ENCODE data around the gene PACS1.

The PACS1 gene

GRCh38 chr11:66262191-66262590, 192.1 kb downstream of the PACS1 start:
- Histone ChIP-seq H3K9me2 (replicated peaks; ENCODE audit: insufficient read depth, low read length) (no peaks in the 10 kb centered on the region), H3K27me3 (replicated peaks; ENCODE audit: insufficient read depth, low read length) (no peaks in the 10 kb centered on the region), H3K4me1 (ENCODE audit: low read length) (peaks cover 11% of the 10 kb centered on the region), H3K36me3 (replicated peaks; ENCODE audit: insufficient read depth, low read length) (no peaks in the 10 kb centered on the region), H4K20me1 (ENCODE audit: insufficient read depth, low read length) (no peaks in the 10 kb centered on the region), H3K4me3 (ENCODE audit: low read length) (no peak overlapping the region), H3K9ac (ENCODE audit: low read length) (no peak overlapping the region), H2AFZ (ENCODE audit: low read length) (no peak overlapping the region), H3K9me3 (replicated peaks; ENCODE audit: insufficient read depth, low read length) (no peaks in the 10 kb centered on the region), H3K4me2 (ENCODE audit: low read depth, low read length) (no peak overlapping the region), H3K79me2 (ENCODE audit: low read length) (peaks cover 28% of the 10 kb centered on the region), H3F3A (ENCODE audit: insufficient read depth, low read length) (peaks cover 2% of the 10 kb centered on the region; the same call in 1 of the 2 replicates), H3K27ac (ENCODE audit: low read length) (no peak overlapping the region)
- TF ChIP-seq EZH2 (optimal IDR thresholded peaks at IDR 0.05; ENCODE audit: low read depth, low read length) = no peak
- no peak for TF ChIP-seq CTCF (IDR thresholded peaks at IDR 0.05; ENCODE audit: low read length)
- no peak for DNase-seq

GRCh38 chr11:66262696-66263095, 192.6 kb downstream of the PACS1 start:
- Histone ChIP-seq H3F3A (ENCODE audit: insufficient read depth, low read length) (peaks cover under 1% of the 10 kb centered on the region; the same call in 1 of the 2 replicates), H3K27me3 (replicated peaks; ENCODE audit: insufficient read depth, low read length) (no peaks in the 10 kb centered on the region), H3K4me2 (ENCODE audit: low read depth, low read length) (no peak overlapping the region), H3K36me3 (replicated peaks; ENCODE audit: insufficient read depth, low read length) (no peaks in the 10 kb centered on the region), H3K9ac (ENCODE audit: low read length) (no peak overlapping the region), H3K4me1 (ENCODE audit: low read length) (peaks cover 11% of the 10 kb centered on the region), H3K9me3 (replicated peaks; ENCODE audit: insufficient read depth, low read length) (no peaks in the 10 kb centered on the region), H3K9me2 (replicated peaks; ENCODE audit: insufficient read depth, low read length) (no peaks in the 10 kb centered on the region), H3K27ac (ENCODE audit: low read length) (no peak overlapping the region), H2AFZ (ENCODE audit: low read length) (no peak overlapping the region), H3K79me2 (ENCODE audit: low read length) (peaks cover 27% of the 10 kb centered on the region), H3K4me3 (ENCODE audit: low read length) (no peak overlapping the region), H4K20me1 (ENCODE audit: insufficient read depth, low read length) (no peaks in the 10 kb centered on the region)
- no peak for TF ChIP-seq CTCF (IDR thresholded peaks at IDR 0.05; ENCODE audit: low read length)
- TF ChIP-seq EZH2phosphoT487 (IDR thresholded peaks at IDR 0.05; ENCODE audit: low read length) = no peak
- no peak for TF ChIP-seq EZH2 (optimal IDR thresholded peaks at IDR 0.05; ENCODE audit: low read depth, low read length)
- no peak for DNase-seq

- Histone ChIP-seq H3K9me2 (replicated peaks; ENCODE audit: insufficient read depth, low read length) (no peaks in the 10 kb centered on the region), H3K36me3 (replicated peaks; ENCODE audit: insufficient read depth, low read length) (no peaks in the 10 kb centered on the region), H3K79me2 (ENCODE audit: low read length) (peaks cover 21% of the 10 kb centered on the region), H3K9ac (ENCODE audit: low read length) (no peak overlapping the region), H2AFZ (ENCODE audit: low read length) (no peak overlapping the region), H3K4me1 (ENCODE audit: low read length) (peaks cover 11% of the 10 kb centered on the region), H3K4me3 (ENCODE audit: low read length) (no peak overlapping the region), H3K27ac (ENCODE audit: low read length) (no peak overlapping the region), H3F3A (ENCODE audit: insufficient read depth, low read length) (peaks cover 6% of the 10 kb centered on the region; the same call in 1 of the 2 replicates), H4K20me1 (ENCODE audit: insufficient read depth, low read length) (no peaks in the 10 kb centered on the region), H3K27me3 (replicated peaks; ENCODE audit: insufficient read depth, low read length) (no peaks in the 10 kb centered on the region), H3K4me2 (ENCODE audit: low read depth, low read length) (no peak overlapping the region), H3K9me3 (replicated peaks; ENCODE audit: insufficient read depth, low read length) (no peaks in the 10 kb centered on the region)
- no peak for TF ChIP-seq EZH2 (optimal IDR thresholded peaks at IDR 0.05; ENCODE audit: low read depth, low read length)
- TF ChIP-seq EZH2phosphoT487 (IDR thresholded peaks at IDR 0.05; ENCODE audit: low read length) = no peak
- no peak for TF ChIP-seq CTCF (IDR thresholded peaks at IDR 0.05; ENCODE audit: low read length)
- no peak for DNase-seq
Measured at GRCh38 chr11:66263231-66263630, 193.2 kb downstream of the PACS1 start.

Measured in MM.1S (cell line).